Smooth muscle cell of the coronary artery (primary cell): ENCODE measurements around the gene RACK1. TPM values are rescaled to one million over a fixed set of nuclear protein-coding genes. Genes with fewer than 3 reads are reported as not detected.

Source experiments
- total RNA-seq: library from RNA; depleted of rRNA; stranded (reverse); fragments of >200 nt; gene quantifications from 2 replicates; pipeline ENCODE4 v1.2.3, GENCODE V29; 2014; ENCODE audit warnings: low replicate concordance

RACK1 gene
- 7,300 and 9,485 TPM in 2 replicates for total RNA-seq

DNA sequence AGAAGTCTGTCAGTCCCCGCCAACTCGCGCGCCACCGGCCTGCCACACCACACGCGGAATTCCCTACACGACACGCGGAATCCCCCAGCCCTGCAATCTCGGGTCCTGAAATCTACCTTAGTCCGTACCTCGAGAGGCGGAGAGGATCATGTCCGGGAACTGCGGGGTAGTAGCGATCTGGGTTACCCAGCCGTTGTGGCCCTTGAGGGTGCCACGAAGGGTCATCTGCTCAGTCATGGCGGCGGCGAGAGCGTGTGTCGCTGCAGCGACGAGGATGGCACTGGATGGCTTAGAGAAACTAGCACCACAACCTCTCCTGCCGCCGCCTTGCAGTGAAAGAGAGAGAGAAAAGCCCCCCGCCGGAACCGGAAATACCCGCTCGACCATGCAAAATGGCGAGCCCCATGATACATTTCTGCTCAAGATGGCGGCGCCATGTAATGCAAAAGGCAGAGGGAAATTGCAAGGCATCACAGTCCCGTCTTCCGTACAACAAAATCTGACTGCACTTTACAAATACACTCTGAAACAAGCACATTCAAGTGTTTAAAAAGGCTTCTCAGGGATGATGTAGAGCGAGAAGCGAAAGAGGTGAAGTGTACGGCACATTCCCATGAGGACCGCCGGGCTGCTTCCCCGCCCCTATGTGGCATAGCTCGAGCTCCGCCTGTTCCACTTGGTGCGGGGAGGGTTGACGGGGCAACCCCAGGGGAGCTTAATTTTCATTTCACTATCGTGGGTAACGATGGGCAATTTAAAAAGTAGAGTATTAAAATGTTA lies at the start of gene RACK1:
RACK1 (minus strand) TSS at position 343 of the 780 bp plus-strand sequence; CDS start at position 237, 106 bp downstream.

DNA sequence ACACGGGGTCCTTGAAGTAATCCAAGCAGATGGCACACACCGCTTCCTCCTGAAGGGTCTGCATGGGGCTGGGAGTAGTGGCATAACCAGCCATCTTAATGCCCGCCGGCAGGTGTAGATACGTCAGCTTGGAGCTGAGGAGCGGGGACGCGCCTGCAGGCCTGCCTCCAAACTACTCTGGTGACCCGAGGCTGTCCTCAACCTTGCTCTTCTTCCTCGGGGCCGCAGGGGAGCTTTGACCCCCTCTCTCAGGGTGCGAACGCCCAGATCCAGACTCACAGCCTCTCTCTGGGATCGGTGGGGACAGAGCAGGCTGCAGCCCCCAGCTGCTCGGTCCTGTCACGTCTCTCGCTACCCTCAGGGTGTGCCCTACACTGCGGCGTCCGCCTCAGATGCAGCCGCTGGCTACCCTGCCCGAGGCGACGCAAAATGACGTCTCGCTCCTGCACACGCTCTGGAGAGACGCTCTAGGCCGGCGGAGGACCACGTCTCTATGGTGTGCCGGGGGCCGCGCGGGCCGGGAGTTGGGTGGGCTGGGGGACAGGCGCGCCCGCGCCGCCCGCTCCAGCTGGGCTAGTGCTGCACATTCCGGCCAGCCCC lies 17.1 kb upstream of the RACK1 start, which contains the start of gene TRIM52:
TRIM52 (minus strand) TSS at position 424 of the 600 bp plus-strand sequence; CDS start at position 94, 330 bp downstream.

DNA sequence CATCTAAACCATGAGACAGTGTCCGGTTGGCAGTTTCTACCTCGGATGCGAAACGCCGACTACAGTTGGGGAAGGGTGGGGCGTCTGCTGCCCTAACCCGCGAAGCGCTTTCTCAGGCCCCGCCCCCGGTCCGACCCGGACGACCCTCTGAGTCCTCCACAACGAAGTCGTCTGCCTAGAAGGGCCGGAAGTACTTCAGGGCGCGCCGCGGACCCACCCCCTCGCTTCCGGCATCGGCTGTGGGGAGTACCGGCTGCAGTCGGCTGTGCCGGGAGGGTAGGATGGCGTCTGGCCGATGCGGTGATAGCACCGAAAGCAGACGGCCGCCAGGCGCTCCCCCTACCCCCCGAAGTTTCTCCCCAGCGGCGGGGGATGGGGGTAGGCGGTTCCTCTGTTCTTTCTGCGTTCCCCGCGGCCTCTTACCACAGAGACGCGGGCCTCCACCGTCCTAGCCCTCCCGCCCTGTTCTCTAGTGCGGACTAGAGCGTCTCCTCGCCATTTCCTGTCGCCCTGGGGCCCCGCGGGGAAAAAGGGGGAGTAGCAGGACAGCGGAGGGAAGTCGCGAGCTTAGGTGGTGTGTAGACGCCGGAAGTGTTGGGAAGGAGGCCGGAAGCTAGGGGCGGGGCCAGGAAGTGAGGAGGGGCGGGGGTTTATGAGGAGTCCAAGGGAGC lies 20.5 kb downstream of the RACK1 start, which contains the start of gene TRIM41:
TRIM41 (plus strand) TSS at position 224 of the 671 bp plus-strand sequence. CDS start 719 bp downstream, outside the sequence.

DNA sequence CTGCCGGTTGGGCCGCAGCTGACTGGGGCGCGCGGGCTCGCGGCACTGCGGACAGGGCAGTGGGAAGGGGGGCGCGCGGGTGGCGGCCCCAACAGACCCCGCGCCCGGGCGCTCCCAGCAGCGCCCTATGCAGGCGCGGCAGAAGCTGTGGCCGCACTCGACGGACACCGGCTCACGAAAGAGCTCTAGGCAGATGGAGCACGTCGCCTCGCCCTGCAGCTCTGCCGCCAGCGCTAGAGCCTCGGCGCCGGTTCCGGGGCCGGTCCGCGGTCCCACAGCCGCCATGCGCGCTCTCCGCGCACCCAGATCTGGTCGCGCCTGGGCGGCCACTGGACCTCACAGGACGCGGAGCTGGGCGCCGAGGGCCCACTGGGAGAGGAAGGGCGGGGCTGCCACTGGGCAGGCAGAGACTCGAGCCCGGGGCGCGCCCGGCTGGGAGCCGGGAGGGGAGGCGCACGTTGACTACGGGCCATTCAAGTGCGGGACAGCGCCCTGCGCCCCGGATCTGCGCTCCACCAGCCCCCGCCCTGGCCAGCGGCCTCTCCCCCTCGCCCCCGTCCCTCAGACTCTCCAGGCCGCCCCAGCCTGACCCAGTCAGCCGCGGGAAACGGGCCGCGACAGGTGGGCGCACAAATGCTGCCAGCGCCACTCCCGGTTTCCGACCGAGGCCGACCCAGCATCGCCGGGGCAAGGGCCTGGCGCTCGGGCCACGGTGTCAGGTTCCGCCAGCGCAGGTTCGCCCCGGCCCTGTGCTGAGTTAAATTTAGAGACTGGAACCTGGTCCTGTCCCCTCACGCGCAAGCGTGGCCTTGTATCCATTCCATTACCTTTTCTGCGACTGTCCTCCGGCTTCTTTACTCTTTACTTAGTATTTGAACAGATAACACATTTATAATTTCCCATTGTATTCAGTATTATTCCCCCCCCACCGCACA lies 38.6 kb downstream of the RACK1 start, which contains the start of gene TRIM7:
TRIM7 (minus strand) TSS at position 371 of the 935 bp plus-strand sequence; CDS start at position 285, 86 bp downstream.

Other genes with a start within 250 kb of the RACK1 start
- not detected in 2 replicates for gene BTNL9, start 203.6 kb downstream of the RACK1 start, total RNA-seq
- not detected in 2 replicates for gene OR2V1, start 112.7 kb downstream of the RACK1 start, total RNA-seq
- not detected in 2 replicates for gene OR2V2, start 96.3 kb downstream of the RACK1 start, total RNA-seq
- gene TRIM7, start 38.7 kb downstream of the RACK1 start, total RNA-seq, result 0.47 and 2.9 TPM in 2 replicates
- gene TRIM41, start 20.6 kb downstream of the RACK1 start, total RNA-seq, result 13.8 and 26.0 TPM in 2 replicates
- 2.6 and 23.3 TPM in 2 replicates for gene TRIM52, start 17.2 kb upstream of the RACK1 start, total RNA-seq
- 0.23 TPM in 1 of 2 replicates, not detected in the other for gene OR4F3, start 123.4 kb upstream of the RACK1 start, total RNA-seq